GM19372 (cell line): ENCODE measurements around the gene MC1R.

Source experiments
- ATAC-seq: cut with Tn5 transposase; IDR thresholded peaks from one replicate; pipeline ENCODE4 v1.9.1; 2021; ENCODE audit warnings: mild to moderate bottlenecking, low read depth, moderate library complexity; ENCODE audit not compliant: unreplicated experiment

Gene MC1R

GRCh38 chr16:89895482-89896250 is 23.0 kb upstream of the MC1R start:
- ATAC-seq, result no peak

- ATAC-seq, result no peak
Observed at GRCh38 chr16:89897204-89897603, 21.5 kb upstream of the MC1R start.

DNA sequence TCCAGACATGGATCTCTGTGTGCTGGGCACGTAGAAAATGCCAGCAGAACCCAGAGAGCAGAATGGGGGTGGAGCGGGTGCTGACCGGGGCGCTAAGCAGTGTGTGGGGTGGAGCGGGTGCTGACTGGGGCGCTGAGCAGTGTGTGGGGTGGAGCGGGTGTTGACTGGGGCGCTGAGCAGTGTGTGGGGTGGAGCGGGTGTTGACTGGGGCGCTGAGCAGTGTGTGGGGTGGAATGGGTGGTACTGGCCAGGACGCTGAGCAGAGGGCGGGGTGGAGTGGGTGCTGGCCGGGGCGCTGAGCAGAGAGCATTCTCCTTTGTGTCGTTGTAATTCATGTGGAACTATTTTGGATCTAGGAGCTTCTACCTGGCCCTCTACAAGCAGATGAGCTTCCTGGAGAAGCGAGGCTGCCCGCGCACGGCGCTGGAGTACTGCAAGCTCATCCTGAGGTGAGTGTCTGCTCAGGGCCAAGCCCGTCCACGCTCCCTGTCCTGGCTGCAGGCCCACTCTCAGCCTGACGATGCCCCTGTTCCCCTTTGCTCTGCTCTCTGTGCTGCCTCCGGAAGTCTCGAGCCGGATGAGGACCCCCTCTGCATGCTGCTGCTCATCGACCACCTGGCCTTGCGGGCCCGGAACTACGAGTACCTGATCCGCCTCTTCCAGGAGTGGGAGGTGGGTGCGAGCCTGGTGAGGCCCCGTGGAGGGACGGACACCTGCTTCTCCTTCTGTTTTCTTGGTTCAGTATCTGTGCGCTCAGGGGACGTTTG is 20.3 kb upstream of the MC1R start:
- ATAC-seq, result no peak

GRCh38 chr16:89899879-89900481 is 18.7 kb upstream of the MC1R start:
- ATAC-seq, result no peak

DNA sequence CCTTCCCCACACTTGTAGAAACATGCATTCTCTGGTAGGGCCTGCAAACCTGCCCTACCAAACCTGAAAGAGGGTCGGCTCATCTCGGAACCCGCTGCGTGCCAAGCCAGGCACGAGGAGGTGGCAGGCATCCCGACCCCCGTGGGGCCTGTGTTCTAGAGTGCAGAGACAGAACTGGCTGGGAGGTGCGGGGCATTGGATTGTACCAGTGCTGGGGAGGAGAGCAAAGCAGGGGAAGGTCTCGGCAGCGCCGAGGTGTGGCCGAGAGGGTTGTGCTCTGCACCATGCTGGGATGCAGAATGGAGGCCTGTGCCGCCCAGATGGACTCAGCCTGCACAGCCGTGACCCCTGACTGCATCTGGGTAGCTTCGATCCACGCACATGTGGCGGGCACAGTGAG is 17.8 kb upstream of the MC1R start:
- ATAC-seq, result no peak

GRCh38 chr16:89902980-89903379 is 15.7 kb upstream of the MC1R start:
- no peak for ATAC-seq

DNA sequence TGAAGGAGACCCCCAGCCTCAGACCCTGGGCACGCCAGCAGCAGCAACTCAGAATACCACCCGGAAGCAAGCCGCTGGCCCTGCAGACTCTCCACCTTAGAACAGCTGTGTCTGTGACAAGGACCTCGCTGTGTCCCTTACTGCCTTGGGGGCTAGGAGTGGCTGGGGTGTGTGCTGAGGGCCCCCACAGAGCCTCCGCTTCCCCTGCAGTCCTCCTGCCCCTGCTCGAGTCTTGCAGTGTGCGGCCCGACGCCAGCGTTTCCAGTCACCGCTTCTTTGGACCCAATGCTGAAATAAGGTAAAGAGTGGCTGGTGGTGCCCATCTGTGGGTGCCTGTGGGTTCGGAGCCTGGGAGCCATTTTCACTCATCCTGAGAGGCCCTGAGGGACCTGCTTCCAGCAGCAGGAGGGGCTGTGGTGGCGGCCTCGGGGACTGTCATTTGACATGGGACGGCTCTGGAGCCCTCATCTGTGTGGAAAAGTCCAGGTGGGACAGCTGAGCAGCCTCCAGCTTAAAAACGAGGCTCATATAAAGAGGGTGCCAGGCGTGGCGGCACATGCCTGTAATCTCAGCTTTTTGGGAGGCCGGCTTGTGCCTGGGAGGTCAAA is 14.7 kb upstream of the MC1R start:
- no peak for ATAC-seq

DNA sequence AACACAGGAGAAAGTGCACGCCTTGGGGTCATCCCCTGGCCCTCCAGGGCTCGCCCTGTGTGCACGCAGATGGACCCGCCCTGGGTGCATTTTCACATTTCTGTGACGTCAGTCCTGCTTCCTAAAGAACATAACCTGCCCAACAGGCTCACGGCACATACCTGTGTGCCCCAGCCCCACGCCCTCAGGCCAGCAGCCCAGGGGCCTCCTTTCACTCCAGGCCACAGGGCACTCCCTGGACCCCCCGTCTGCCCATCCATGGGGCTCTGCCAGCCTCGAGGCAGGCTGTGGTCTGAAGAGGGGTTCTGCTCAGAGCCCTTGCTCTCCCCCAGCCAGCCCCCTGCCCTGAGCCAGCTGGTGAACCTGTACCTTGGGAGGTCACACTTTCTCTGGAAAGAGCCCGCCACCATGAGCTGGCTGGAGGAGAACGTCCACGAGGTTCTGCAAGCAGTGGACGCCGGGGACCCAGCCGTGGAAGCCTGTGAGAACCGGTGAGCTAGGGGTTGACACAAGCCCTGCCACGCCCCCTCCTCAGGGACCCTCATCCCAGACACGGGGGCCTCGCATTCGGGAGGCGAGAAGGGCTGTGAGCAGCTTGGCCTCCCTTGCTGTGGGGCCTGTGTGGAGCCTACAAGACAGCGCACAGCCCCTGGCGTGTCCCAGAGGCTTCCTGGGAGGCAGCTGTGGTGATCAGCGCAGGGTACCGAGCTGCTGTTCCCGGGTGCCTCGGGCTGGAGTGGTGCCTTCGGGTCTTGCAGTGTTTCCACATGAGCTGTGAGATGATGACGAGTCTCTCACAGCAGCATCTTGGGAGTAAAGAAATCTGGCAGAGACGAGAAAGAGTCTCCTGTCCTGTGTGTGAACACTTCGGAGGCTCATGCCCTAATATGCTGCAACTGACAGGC is 13.8 kb upstream of the MC1R start:
- ATAC-seq, result no peak

DNA sequence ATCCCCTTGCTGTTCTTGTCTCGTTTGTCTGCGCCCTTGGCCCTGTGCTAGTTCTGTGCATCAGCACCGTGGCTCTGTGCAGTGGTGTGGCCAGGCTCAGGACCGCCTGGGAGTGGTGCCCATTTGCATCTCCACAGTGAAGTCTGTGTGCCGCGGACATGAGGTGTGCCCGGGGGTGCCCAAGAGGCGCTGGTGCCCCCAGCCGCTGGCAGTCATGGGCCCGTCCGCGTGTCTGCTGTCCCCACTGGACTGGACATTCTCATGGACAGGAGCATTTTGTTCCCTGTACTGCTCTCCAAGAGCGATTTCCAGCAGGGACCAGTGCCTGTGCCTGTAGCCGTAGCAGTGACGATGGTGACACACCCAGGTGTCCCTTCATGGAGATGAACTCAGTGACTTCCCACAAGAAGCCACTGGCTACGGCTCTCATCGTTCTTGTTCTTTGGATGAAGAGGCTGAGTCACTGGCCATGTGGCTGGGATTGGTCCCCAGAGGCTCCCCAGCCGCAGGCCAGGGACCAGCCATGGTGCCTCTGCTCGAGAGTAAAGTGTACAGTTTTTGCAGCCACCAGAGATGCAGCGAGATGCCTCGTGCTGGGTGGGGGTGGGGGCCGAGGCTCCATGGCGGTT is 13.0 kb upstream of the MC1R start:
- no peak for ATAC-seq

- no peak for ATAC-seq
Observed at GRCh38 chr16:89906140-89907025, 12.3 kb upstream of the MC1R start.

- no peak for ATAC-seq
Observed at GRCh38 chr16:89907055-89907814, 11.4 kb upstream of the MC1R start.

- ATAC-seq, result no peak
Observed at GRCh38 chr16:89908236-89908635, 10.4 kb upstream of the MC1R start.

GRCh38 chr16:89909777-89910716 is 8.6 kb upstream of the MC1R start:
- no peak for ATAC-seq

DNA sequence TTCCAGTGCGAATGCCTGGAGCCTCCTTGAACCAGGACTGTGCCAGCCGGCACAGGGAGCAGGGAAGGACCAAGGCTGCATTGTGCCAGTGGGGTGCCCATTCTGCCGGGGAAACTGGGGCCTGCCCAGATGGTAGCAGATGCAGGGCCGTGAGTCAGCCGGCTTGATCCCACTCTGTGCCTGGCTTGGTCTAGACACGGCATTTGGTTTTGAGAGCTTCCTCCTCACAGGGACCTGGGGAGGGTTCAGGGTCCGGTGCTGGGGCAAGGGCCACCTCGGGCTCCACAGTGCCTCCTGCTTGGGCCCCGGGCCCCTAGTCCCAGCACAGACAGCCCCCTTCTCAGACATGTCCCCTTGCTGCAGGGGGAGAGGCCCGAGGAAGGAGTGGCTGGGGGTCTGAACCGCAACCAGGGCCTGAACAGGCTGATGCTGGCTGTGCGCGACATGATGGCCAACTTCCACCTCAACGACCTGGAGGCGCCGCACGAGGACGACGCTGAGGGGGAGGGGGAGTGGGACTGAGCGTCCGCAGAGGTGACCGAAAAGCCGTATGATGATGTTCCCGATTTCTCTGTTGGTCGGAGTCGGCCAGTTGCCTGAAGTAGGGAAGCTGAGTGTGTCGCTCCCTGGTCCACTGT is 7.8 kb upstream of the MC1R start:
- no peak for ATAC-seq

DNA sequence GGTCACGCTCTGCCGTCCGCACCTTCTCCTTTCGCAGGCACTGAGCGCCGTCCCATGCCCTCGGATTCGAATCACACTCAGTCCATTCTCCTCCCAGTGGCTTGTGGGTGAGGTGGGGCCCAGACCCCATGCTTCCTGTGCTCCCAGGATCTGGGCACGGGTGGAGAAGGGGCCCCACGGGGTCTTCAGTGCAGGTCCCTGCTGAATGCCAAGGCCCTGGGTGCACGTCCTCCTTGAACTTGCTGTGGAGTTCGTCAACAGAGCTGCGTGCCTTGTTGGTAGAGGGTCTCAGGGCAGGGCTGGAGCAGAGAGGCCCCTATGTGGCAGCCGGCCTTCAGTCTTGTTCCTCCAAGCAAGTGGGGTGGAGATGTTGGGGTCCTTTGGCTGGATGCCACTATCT is 7.3 kb upstream of the MC1R start:
- ATAC-seq, result no peak

GRCh38 chr16:89912143-89912542 is 6.5 kb upstream of the MC1R start:
- no peak for ATAC-seq

GRCh38 chr16:89912627-89913026 is 6.0 kb upstream of the MC1R start:
- no peak for ATAC-seq
